Fibroblast of the aortic adventitia (primary cell): ENCODE data around the gene CYP27C1. TPM values are rescaled to one million over a fixed set of nuclear protein-coding genes. Genes with fewer than 3 reads are reported as not detected.

Source experiments
- DNase-seq: peaks from one replicate; pipeline ENCODE4 v3.0.0-alpha.2; 2010; ENCODE audit warnings: low read depth
- H3K4me3 ChIP-seq: 2 replicates; pipeline ENCODE4 v1.5.1; 2011; ENCODE audit warnings: low read depth, mild to moderate bottlenecking, control low read depth, low read length, moderate library complexity
- CTCF ChIP-seq: IDR thresholded peaks from 2 replicates; pipeline ENCODE4 v1.5.1; 2011; ENCODE audit warnings: mild to moderate bottlenecking, low read length, control low read depth, inconsistent platforms; ENCODE audit not compliant: insufficient read depth
- total RNA-seq: library from RNA; depleted of rRNA; stranded (reverse); fragments of >200 nt; gene quantifications from 2 replicates; pipeline ENCODE4 v1.2.3, GENCODE V29; 2012; ENCODE audit warnings: low replicate concordance

CYP27C1 gene
- total RNA-seq, 1 donor: 0.72 TPM

- no peak for DNase-seq
- H3K4me3 ChIP-seq: no peak overlapping the region
- TF ChIP-seq CTCF: no peak
Observed at GRCh38 chr2:127191331-127192219, 28.5 kb downstream of the CYP27C1 start.

GRCh38 chr2:127188797-127189196 lies 31.3 kb downstream of the CYP27C1 start:
- TF ChIP-seq CTCF: no peak
- no peak overlapping the region for H3K4me3 ChIP-seq
- DNase-seq: no peak

GRCh38 chr2:127187831-127188230 lies 32.3 kb downstream of the CYP27C1 start:
- no peak for TF ChIP-seq CTCF

GRCh38 chr2:127187081-127187775 lies 32.9 kb downstream of the CYP27C1 start:
- no peak for DNase-seq
- TF ChIP-seq CTCF: no peak
- no peak overlapping the region for H3K4me3 ChIP-seq

More at GRCh38 chr2:127187831-127188230, 32.3 kb downstream of the CYP27C1 start:
- DNase-seq: no peak
- H3K4me3 ChIP-seq: no peak overlapping the region

- DNase-seq: no peak
- TF ChIP-seq CTCF: no peak
- no peak overlapping the region for H3K4me3 ChIP-seq
Observed at GRCh38 chr2:127185705-127186104, 34.4 kb downstream of the CYP27C1 start.

- no peak overlapping the region for H3K4me3 ChIP-seq
- no peak for DNase-seq
- TF ChIP-seq CTCF: no peak
Observed at GRCh38 chr2:127185093-127185492, 35.0 kb downstream of the CYP27C1 start.
